Effector memory CD4-positive, alpha-beta T cell (primary cell): ENCODE results near the gene TRIM62.

Source experiments
- DNase-seq, 3 donors: peaks; one replicate each; pipeline ENCODE4 v3.0.0-alpha.2; 2020
- H3K27ac ChIP-seq: 2 replicates; pipeline ENCODE4 v1.7.0; 2013; ENCODE audit warnings: mild to moderate bottlenecking, low read length, moderate library complexity; ENCODE audit not compliant: insufficient read depth, poor library complexity, severe bottlenecking
- H3K27me3 ChIP-seq: replicated peaks from 2 replicates; pipeline ENCODE4 v1.7.0; 2013; ENCODE audit warnings: mild to moderate bottlenecking, low read length; ENCODE audit not compliant: insufficient read depth, control insufficient read depth, poor library complexity, severe bottlenecking
- H3K36me3 ChIP-seq: 2 replicates; pipeline ENCODE4 v1.7.0; 2013; ENCODE audit warnings: mild to moderate bottlenecking, low read length, moderate library complexity; ENCODE audit not compliant: control insufficient read depth, insufficient read depth
- H3K4me1 ChIP-seq: 2 replicates; pipeline ENCODE4 v1.7.0; 2013; ENCODE audit warnings: low read length, mild to moderate bottlenecking; ENCODE audit not compliant: control insufficient read depth, insufficient read depth, poor library complexity, severe bottlenecking
- H3K4me3 ChIP-seq: 2 replicates; pipeline ENCODE4 v1.7.0; 2013; ENCODE audit warnings: low read length, low read depth, mild to moderate bottlenecking; ENCODE audit not compliant: insufficient read depth, poor library complexity, severe bottlenecking
- H3K9me3 ChIP-seq: 2 replicates; pipeline ENCODE4 v1.7.0; 2013; ENCODE audit warnings: mild to moderate bottlenecking, low read length, moderate library complexity; ENCODE audit not compliant: control insufficient read depth

TRIM62 gene

GRCh38 chr1:33182401-33182841 lies 578 bp upstream of the TRIM62 start:
- H3K27ac ChIP-seq, result no peak overlapping the region
- peaks cover 10% of the 10 kb centered on the region for H3K4me1 ChIP-seq
- H3K27me3 ChIP-seq, result no peaks in the 10 kb centered on the region
- peak overlapping the region; percentile 85 for H3K4me3 ChIP-seq
- no peaks in the 10 kb centered on the region for H3K36me3 ChIP-seq
- no peaks in the 10 kb centered on the region for H3K9me3 ChIP-seq
- DNase-seq, result no peak

GRCh38 chr1:33180911-33181890 lies 642 bp downstream of the TRIM62 start:
- peak overlapping the region; percentile 55 for H3K27ac ChIP-seq
- no peaks in the 10 kb centered on the region for H3K9me3 ChIP-seq
- peaks cover 10% of the 10 kb centered on the region for H3K4me1 ChIP-seq
- DNase-seq, result peak; percentile 72 to 78 (median 78)
- peaks cover 2% of the 10 kb centered on the region for H3K36me3 ChIP-seq
- no peaks in the 10 kb centered on the region for H3K27me3 ChIP-seq
- H3K4me3 ChIP-seq, result peak overlapping the region; percentile 85

GRCh38 chr1:33180226-33180910 lies 1.5 kb downstream of the TRIM62 start:
- Histone ChIP-seq H3K27ac (no peak overlapping the region), H3K27me3 (no peaks in the 10 kb centered on the region), H3K4me1 (peaks cover 10% of the 10 kb centered on the region), H3K36me3 (peaks cover 2% of the 10 kb centered on the region), H3K9me3 (no peaks in the 10 kb centered on the region), H3K4me3 (no peak overlapping the region)
- no peak for DNase-seq

DNA sequence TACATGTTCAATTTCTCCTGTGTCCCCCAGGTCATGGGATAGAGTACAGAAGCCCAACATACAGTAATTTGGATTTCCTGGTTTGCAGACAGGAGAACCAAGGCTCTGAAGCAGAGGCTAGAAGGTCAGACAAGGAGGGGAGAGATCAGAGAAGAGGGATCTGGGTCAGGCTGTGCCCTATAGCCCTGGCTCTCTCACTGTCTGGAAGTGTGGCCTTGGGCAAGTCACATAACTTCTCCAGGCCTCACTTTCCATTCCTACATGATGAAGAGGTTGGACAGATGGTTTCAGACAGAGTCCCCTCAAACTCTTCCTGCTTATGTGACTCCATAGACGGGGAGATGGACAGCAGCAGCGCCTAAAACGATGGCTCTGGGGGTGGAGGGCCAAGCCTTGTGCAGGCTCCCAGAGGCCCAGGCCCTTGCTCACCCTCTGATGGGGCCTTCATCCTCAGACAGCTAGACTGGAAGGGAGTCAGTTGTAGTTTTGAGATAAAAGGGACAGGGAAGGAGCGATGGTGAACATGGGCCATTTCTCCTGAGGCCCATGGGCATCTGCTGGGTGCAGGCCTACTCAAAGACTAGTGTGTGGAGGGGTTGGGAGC lies 2.9 kb downstream of the TRIM62 start:
- Histone ChIP-seq H3K27me3 (no peaks in the 10 kb centered on the region), H3K4me3 (no peak overlapping the region), H3K27ac (no peak overlapping the region), H3K9me3 (no peaks in the 10 kb centered on the region), H3K4me1 (peaks cover 10% of the 10 kb centered on the region), H3K36me3 (peaks cover 2% of the 10 kb centered on the region)
- no peak for DNase-seq

- Histone ChIP-seq H3K9me3 (no peaks in the 10 kb centered on the region), H3K27ac (no peak overlapping the region), H3K36me3 (peaks cover 2% of the 10 kb centered on the region), H3K27me3 (no peaks in the 10 kb centered on the region), H3K4me3 (no peak overlapping the region), H3K4me1 (peaks cover 10% of the 10 kb centered on the region)
- DNase-seq, result no peak
Measured at GRCh38 chr1:33177996-33178540, 3.8 kb downstream of the TRIM62 start.

DNA sequence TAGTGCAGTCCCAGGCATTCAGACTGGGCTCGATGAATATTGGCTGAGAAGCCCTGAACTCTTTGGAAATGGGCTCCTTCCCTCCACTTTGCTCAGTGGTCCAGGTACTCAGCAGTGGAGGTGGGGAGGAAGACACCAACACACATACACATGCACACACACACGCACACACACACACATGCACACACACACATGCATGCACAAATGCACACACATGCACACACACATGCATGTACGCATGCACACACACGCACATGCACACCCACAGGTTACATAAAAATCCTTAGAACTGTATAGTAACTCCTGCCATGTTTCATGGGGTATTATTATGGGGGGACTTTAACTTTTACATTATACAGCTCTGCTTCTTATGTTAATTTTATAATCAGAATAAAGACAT lies 5.0 kb downstream of the TRIM62 start:
- no peak overlapping the region for H3K4me3 ChIP-seq
- H3K9me3 ChIP-seq, result no peaks in the 10 kb centered on the region
- peaks cover 5% of the 10 kb centered on the region for H3K4me1 ChIP-seq
- H3K36me3 ChIP-seq, result peaks cover 2% of the 10 kb centered on the region
- no peak for DNase-seq
- H3K27me3 ChIP-seq, result no peaks in the 10 kb centered on the region
- H3K27ac ChIP-seq, result no peak overlapping the region

DNA sequence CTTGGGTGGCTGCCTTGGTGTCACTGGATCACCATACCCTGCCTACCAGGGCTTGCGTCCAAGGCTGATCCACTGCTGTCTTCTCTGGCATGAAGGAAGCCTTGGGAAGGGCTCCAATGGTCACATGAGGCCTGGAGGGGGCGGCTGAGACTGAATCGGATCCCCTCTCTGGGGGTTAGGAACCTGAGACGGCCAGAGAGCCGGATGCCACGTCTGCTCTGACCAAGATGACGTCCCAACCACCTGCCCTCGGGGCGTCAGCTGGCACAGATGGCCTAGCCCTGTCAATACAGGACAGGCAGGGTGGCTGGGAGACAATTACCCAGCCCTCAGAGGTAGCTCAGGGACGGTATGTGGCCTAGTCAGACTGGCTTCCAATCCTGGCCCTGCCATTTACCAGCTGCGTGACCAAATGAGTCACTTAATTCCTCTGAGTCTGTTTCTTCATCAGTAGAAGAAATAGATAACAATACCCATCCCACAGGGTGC lies 5.4 kb downstream of the TRIM62 start:
- Histone ChIP-seq H3K27me3 (no peaks in the 10 kb centered on the region), H3K9me3 (no peaks in the 10 kb centered on the region), H3K27ac (no peak overlapping the region), H3K4me1 (peaks cover 5% of the 10 kb centered on the region), H3K4me3 (no peak overlapping the region), H3K36me3 (peaks cover 2% of the 10 kb centered on the region)
- DNase-seq, result no peak

- no peak overlapping the region for H3K27ac ChIP-seq
- no peak overlapping the region for H3K4me3 ChIP-seq
- H3K36me3 ChIP-seq, result peaks cover 2% of the 10 kb centered on the region
- no peaks in the 10 kb centered on the region for H3K27me3 ChIP-seq
- DNase-seq, result no peak
- H3K4me1 ChIP-seq, result peaks cover 5% of the 10 kb centered on the region
- H3K9me3 ChIP-seq, result no peaks in the 10 kb centered on the region
Measured at GRCh38 chr1:33175865-33176264, 6.0 kb downstream of the TRIM62 start.

GRCh38 chr1:33173091-33173490 lies 8.8 kb downstream of the TRIM62 start:
- DNase-seq, result no peak
- Histone ChIP-seq H3K9me3 (no peaks in the 10 kb centered on the region), H3K36me3 (peaks cover 10% of the 10 kb centered on the region), H3K4me3 (no peak overlapping the region), H3K4me1 (no peaks in the 10 kb centered on the region), H3K27me3 (no peaks in the 10 kb centered on the region), H3K27ac (no peak overlapping the region)
